PC-9 (cell line): ENCODE measurements around the gene USP48. TPM values are rescaled to one million over a fixed set of nuclear protein-coding genes. Genes with fewer than 3 reads are reported as not detected.
"Not testable (repeated sequence)": the region's sequence is repeated elsewhere in the genome, so short reads cannot be mapped to it uniquely, and the experiment has no call there.

ENCODE experiments used
- BruUV-seq: library from RNA; stranded (reverse); fragments of 400-500 nt; replicated peaks from 2 replicates; lab custom pipeline; 2021; lab: Mats Ljungman, UMichigan
- CTCF ChIA-PET: fragments of 300-600 bp; sonication (Branson Sonifier 250); formaldehyde crosslinking; loops from one replicate; lab custom pipeline; 2022; ENCODE audit warnings: antibody characterized with exemption; lab: Charles Lee
- POLR2A ChIA-PET: fragments of 300-600 bp; sonication (Branson Sonifier 250); formaldehyde crosslinking; loops from one replicate; lab custom pipeline; 2022; ENCODE audit warnings: antibody characterized with exemption; ENCODE audit not compliant: unreplicated experiment; lab: Charles Lee
- DNase-seq, 2 experiments: peaks; one replicate each; pipeline versions ENCODE4 v3.0.0 to v3.0.0-alpha.2; 2015 to 2022; ENCODE audit warnings: mixed read lengths in 1 of 2
- H2AFZ ChIP-seq: fragments of 200-600 bp; sonication (generic); 2 replicates; pipeline ENCODE4 v1.8.1; 2017; ENCODE audit warnings: antibody characterized with exemption
- H3F3A ChIP-seq: fragments of 200-600 bp; sonication (generic); 2 replicates; pipeline ENCODE4 v1.8.1; 2017; ENCODE audit warnings: antibody characterized with exemption, mild to moderate bottlenecking, low read depth; ENCODE audit not compliant: insufficient read depth
- H3K27ac ChIP-seq: fragments of 200-600 bp; sonication (generic); 2 replicates; pipeline ENCODE4 v1.6.1; 2016; ENCODE audit warnings: mixed run types
- H3K27me3 ChIP-seq: fragments of 200-600 bp; sonication (generic); 2 replicates; pipeline ENCODE4 v1.6.1; 2016; ENCODE audit warnings: low read depth, mixed run types; ENCODE audit not compliant: insufficient read depth
- H3K36me3 ChIP-seq: fragments of 200-600 bp; sonication (generic); 2 replicates; pipeline ENCODE4 v1.6.1; 2016; ENCODE audit warnings: low read depth, mixed run types
- H3K4me1 ChIP-seq: fragments of 200-600 bp; sonication (generic); replicated peaks from 2 replicates; pipeline ENCODE4 v1.6.1; 2016; ENCODE audit warnings: mixed run types; ENCODE audit not compliant: insufficient read depth
- H3K4me2 ChIP-seq: fragments of 200-600 bp; sonication (generic); 2 replicates; pipeline ENCODE4 v1.6.1; 2017; ENCODE audit warnings: mixed run types
- H3K4me3 ChIP-seq: fragments of 200-600 bp; sonication (generic); 2 replicates; pipeline ENCODE4 v1.6.1; 2016; ENCODE audit warnings: mixed run types
- H3K79me2 ChIP-seq: fragments of 200-600 bp; sonication (generic); 2 replicates; pipeline ENCODE4 v1.6.1; 2017; ENCODE audit warnings: low read depth, mixed run types
- H3K9me2 ChIP-seq: fragments of 200-600 bp; sonication (generic); 2 replicates; pipeline ENCODE4 v1.8.1; 2017; ENCODE audit warnings: mild to moderate bottlenecking; ENCODE audit not compliant: insufficient read depth
- H3K9me3 ChIP-seq: fragments of 200-600 bp; sonication (generic); 2 replicates; pipeline ENCODE4 v1.8.1; 2016; ENCODE audit warnings: low read depth; ENCODE audit not compliant: insufficient read depth
- H4K20me1 ChIP-seq: fragments of 200-600 bp; sonication (generic); 2 replicates; pipeline ENCODE4 v1.8.1; 2017; ENCODE audit not compliant: insufficient read depth
- EZH2 ChIP-seq: fragments of 200-600 bp; sonication (generic); IDR thresholded peaks from 2 replicates; pipeline ENCODE4 v1.8.0; 2017; ENCODE audit warnings: antibody characterized with exemption, low read depth
- intact Hi-C: fragments of 100-400 bp; cut with micrococcal nuclease; formaldehyde crosslinking; loops from one replicate; pipeline ENCODE4 v1.10.0; 2022; ENCODE audit not compliant: unreplicated experiment
- total RNA-seq: library from RNA; stranded (reverse); gene quantifications from 2 replicates; pipeline ENCODE4 v1.2.3, GENCODE V29; 2021
- TF ChIP-seq, protein P1 (sequence below): fragments of 200-600 bp; sonication (generic); conservative IDR thresholded peaks from 2 replicates; pipeline ENCODE4 v1.6.1; 2017; ENCODE audit warnings: mixed run types, antibody characterized with exemption, mild to moderate bottlenecking, moderate library complexity

The USP48 gene
- total RNA-seq, 1 experiment from 2014 or later: 63.1 TPM

- Histone ChIP-seq H3K4me2 (no peak overlapping the region), H3K4me1 (no peaks in the 10 kb centered on the region), H2AFZ (no peak overlapping the region), H3K36me3 (no peaks in the 10 kb centered on the region), H3K9me3 (no peaks in the 10 kb centered on the region), H3K27ac (no peak overlapping the region), H3K27me3 (no peaks in the 10 kb centered on the region), H3F3A (no peaks in the 10 kb centered on the region), H4K20me1 (no peaks in the 10 kb centered on the region), H3K4me3 (no peak overlapping the region), H3K79me2 (no peaks in the 10 kb centered on the region), H3K9me2 (no peaks in the 10 kb centered on the region)
- no peak for TF ChIP-seq EZH2
- TF ChIP-seq, protein P1, sequence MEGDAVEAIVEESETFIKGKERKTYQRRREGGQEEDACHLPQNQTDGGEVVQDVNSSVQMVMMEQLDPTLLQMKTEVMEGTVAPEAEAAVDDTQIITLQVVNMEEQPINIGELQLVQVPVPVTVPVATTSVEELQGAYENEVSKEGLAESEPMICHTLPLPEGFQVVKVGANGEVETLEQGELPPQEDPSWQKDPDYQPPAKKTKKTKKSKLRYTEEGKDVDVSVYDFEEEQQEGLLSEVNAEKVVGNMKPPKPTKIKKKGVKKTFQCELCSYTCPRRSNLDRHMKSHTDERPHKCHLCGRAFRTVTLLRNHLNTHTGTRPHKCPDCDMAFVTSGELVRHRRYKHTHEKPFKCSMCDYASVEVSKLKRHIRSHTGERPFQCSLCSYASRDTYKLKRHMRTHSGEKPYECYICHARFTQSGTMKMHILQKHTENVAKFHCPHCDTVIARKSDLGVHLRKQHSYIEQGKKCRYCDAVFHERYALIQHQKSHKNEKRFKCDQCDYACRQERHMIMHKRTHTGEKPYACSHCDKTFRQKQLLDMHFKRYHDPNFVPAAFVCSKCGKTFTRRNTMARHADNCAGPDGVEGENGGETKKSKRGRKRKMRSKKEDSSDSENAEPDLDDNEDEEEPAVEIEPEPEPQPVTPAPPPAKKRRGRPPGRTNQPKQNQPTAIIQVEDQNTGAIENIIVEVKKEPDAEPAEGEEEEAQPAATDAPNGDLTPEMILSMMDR: no peak
- BruUV-seq: no TSS peak
- ChIA-PET CTCF (no interaction called here), POLR2A (no interaction called here)
- intact Hi-C loops: no loop called here
- DNase-seq: no peak
Observed at GRCh38 chr1:21827141-21827679, 44.3 kb upstream of the USP48 start.

DNA sequence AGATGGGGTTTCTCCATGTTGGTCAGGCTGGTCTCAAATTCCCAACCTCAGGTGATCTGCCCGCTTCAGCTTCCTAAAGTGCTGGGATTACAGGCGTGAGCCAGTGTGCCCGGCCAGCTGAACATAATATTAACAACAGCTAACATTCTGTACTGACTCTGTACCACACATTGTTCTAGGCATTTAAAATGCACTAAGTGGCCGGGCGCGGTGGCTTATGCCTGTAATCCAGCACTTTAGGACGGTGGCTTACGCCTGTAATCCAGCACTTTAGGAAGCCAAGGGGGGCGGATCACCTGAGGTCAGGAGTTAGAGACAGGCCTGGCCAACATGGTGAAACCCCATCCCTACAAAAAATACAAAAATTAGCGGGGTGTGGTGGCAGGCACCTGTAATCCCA, 43.7 kb upstream of the USP48 start:
- H4K20me1 ChIP-seq, H3F3A ChIP-seq, POLR2A ChIA-PET, H3K9me2 ChIP-seq, BruUV-seq, H3K4me1 ChIP-seq, H3K36me3 ChIP-seq, H3K4me3 ChIP-seq, CTCF ChIA-PET, H3K27ac ChIP-seq, H3K4me2 ChIP-seq, H3K27me3 ChIP-seq, H3K9me3 ChIP-seq, H3K79me2 ChIP-seq, intact Hi-C loops, DNase-seq, H2AFZ ChIP-seq: not testable (repeated sequence)

DNA sequence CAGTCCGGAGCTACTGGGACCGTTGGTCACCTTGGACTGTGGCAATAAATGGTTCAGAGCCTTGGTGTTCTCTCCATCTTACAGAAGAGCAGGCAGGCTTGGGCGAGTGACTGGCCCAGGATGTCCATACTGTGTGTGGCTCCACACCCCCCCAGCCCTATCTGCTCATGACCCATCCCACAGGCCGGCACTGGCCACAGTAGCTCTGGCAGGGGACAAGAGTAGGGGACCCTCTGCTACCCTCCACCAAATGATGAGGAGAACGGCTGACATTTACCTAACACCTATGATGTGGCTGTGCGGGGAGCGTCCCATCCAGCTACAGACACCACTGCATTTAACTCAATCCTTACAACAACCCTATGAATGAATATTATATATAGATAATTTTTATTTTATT, 42.4 kb upstream of the USP48 start:
- ChIA-PET POLR2A (no interaction called here), CTCF (no interaction called here)
- no peaks in the 10 kb centered on the region for H3K4me1 ChIP-seq
- H3K27me3 ChIP-seq: no peaks in the 10 kb centered on the region
- no peaks in the 10 kb centered on the region for H3K79me2 ChIP-seq
- intact Hi-C loops: no loop called here
- DNase-seq: no peak
- TF ChIP-seq, protein P1: no peak
- no peak for TF ChIP-seq EZH2
- H3K9me3 ChIP-seq: no peaks in the 10 kb centered on the region
- H3K4me2 ChIP-seq: no peak overlapping the region
- BruUV-seq: no TSS peak
- no peaks in the 10 kb centered on the region for H4K20me1 ChIP-seq
- H3K4me3 ChIP-seq: no peak overlapping the region
- no peaks in the 10 kb centered on the region for H3K9me2 ChIP-seq
- H3K27ac ChIP-seq: no peak overlapping the region
- no peaks in the 10 kb centered on the region for H3K36me3 ChIP-seq
- no peaks in the 10 kb centered on the region for H3F3A ChIP-seq
- no peak overlapping the region for H2AFZ ChIP-seq

- Histone ChIP-seq H3F3A (no peaks in the 10 kb centered on the region), H3K36me3 (no peaks in the 10 kb centered on the region), H3K9me3 (no peaks in the 10 kb centered on the region), H3K27me3 (no peaks in the 10 kb centered on the region), H3K4me3 (no peak overlapping the region), H3K4me2 (no peak overlapping the region), H3K4me1 (no peaks in the 10 kb centered on the region), H4K20me1 (no peaks in the 10 kb centered on the region), H3K79me2 (no peaks in the 10 kb centered on the region), H3K9me2 (no peaks in the 10 kb centered on the region), H3K27ac (no peak overlapping the region), H2AFZ (no peak overlapping the region)
- CTCF ChIA-PET: no interaction called here
- DNase-seq: no peak
- no TSS peak for BruUV-seq
- intact Hi-C loops: no loop called here
- TF ChIP-seq EZH2: no peak
- TF ChIP-seq, protein P1: no peak
- POLR2A ChIA-PET: no interaction called here
Observed at GRCh38 chr1:21824926-21825325, 42.0 kb upstream of the USP48 start.
